ENCODE measurements around the gene PPP1R27.
A peak's percentile ranks its signal among the peaks of the same experiment; 100 is the strongest.

Gene PPP1R27

DNA sequence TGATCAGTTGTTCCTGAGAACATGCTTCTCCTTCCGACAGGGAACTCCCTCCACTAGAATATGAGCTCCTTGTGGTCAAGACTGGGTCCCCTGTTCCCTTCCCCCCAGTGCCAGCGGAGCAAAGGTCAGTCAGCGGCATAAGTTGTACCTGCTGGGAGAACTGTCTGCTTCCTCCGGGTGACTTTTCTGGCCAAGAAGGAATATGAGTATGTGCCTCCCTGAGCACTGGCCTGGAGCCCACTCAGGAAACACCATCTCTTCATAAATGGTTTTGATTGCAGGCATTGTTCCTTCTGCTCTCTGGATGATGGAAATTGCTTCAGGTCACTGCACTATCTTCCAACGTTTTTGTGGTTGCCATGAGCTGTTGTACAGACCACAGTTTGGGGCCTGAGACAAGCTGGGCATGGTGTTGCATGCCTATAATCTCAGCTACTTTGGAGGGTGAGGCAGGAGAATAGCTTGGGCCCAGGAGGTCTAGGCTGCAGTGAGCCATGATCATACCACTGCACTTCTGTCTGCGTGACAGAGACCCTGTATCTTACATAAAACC, 28.3 kb upstream of the PPP1R27 start:
- no peak for DNase-seq (ENCODE audit: low read depth)
- TF ChIP-seq, protein P1, sequence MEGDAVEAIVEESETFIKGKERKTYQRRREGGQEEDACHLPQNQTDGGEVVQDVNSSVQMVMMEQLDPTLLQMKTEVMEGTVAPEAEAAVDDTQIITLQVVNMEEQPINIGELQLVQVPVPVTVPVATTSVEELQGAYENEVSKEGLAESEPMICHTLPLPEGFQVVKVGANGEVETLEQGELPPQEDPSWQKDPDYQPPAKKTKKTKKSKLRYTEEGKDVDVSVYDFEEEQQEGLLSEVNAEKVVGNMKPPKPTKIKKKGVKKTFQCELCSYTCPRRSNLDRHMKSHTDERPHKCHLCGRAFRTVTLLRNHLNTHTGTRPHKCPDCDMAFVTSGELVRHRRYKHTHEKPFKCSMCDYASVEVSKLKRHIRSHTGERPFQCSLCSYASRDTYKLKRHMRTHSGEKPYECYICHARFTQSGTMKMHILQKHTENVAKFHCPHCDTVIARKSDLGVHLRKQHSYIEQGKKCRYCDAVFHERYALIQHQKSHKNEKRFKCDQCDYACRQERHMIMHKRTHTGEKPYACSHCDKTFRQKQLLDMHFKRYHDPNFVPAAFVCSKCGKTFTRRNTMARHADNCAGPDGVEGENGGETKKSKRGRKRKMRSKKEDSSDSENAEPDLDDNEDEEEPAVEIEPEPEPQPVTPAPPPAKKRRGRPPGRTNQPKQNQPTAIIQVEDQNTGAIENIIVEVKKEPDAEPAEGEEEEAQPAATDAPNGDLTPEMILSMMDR (conservative IDR thresholded peaks at IDR 0.05; ENCODE audit: control insufficient read depth, insufficient read depth, low read depth, low read length), result no peak

DNA sequence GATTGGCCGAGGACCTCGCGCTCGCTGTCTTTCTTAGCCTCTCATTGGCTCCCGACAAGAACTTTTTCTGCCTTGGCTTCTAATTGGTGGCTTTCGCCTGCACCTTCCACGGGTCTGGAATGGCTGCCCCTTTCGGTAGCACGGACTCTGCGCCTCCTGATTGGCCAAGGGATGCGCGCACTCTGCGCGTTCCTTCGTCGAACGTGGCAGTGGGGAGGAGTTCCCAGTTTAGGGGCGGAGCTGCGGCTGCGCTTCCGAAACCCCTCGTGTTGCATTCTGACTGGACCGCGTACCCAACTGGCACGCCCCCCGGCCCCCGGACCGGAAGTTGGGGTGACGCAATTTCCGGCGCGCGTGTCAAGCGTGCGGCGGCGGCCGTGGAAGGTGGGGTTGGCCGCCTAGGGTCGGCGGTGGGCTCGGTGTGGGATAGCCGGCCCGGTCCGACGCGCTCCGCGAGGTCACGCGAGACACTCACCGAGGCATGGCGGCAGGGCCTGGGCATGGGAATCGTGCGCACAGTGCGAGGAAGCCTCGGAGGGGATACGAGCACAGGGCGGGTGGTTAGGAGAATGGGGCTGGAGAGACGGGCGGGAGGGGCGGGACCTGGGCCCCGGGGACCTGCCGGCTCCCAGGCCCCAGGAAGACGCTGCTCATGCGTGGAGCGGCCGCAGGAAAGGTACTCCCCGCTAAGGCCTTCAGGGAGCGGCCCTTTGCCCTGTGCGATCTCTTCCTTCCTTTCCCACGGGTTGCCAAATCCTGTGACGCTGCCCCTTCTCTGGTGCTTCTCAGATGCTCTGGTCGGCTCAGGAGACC, 26.1 kb upstream of the PPP1R27 start:
- TF ChIP-seq, protein P1 (conservative IDR thresholded peaks at IDR 0.05; ENCODE audit: control insufficient read depth, insufficient read depth, low read depth, low read length), result no peak
- DNase-seq (ENCODE audit: low read depth), result peak; percentile 100
- H3K4me3 ChIP-seq (ENCODE audit: control insufficient read depth, low read depth, low read length), result peak overlapping the region; percentile 70

More for the DNA sequence above, 28.3 kb upstream of the PPP1R27 start:
- H3K4me3 ChIP-seq (ENCODE audit: control insufficient read depth, low read depth, low read length), result no peak overlapping the region

DNA sequence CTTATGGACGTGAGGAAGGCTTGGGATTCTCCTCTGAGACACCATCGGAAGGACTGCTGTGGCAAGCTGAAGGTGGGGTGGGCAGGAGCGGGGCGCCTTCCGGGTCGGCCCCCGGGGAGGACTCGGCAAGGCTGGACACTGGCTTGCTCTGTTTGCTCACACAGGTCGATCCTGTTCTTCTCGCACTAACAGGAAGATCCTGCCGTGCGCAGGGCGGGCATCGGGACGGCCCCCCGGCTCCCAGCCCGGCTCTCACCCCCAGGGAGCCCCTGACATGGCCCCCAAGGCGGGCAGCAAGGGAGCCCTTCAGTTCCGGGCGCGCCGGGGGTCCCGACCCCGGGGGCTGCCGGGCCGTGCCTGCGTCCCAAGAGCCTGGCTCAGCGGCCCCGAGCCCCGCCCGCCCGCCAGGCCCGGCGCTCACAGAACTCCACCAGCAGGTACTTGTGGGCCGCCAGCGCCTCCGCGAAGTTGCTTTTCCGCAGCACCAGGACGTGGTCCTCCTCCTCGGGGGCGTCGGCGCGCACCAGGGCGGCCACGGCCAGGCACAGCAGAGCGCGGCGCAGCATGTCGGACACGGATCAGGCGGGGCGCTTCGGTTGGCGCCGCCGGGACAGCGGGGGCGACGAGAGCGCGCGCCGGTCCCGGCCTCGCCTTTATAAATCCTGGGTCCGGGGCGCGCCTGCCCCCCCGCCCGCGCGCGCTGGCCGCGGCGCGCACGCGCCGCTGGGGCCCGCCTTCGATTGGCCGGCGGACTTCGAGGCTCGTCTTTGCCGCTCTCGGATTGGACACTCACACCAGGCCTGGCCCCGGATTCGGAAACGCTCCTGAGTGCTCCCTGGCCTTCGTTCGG, 25.3 kb upstream of the PPP1R27 start, which contains the start of gene P4HB:
Gene P4HB (minus strand): TSS at position 630 of the 850 bp plus-strand sequence. CDS start 64 bp downstream, at position 566.
- H3K4me3 ChIP-seq (ENCODE audit: control insufficient read depth, low read depth, low read length), result peak within 1 kb of the TSS; percentile 92
- no peak for DNase-seq (ENCODE audit: low read depth)
- TF ChIP-seq, protein P1 (conservative IDR thresholded peaks at IDR 0.05; ENCODE audit: control insufficient read depth, insufficient read depth, low read depth, low read length), result no peak

DNA sequence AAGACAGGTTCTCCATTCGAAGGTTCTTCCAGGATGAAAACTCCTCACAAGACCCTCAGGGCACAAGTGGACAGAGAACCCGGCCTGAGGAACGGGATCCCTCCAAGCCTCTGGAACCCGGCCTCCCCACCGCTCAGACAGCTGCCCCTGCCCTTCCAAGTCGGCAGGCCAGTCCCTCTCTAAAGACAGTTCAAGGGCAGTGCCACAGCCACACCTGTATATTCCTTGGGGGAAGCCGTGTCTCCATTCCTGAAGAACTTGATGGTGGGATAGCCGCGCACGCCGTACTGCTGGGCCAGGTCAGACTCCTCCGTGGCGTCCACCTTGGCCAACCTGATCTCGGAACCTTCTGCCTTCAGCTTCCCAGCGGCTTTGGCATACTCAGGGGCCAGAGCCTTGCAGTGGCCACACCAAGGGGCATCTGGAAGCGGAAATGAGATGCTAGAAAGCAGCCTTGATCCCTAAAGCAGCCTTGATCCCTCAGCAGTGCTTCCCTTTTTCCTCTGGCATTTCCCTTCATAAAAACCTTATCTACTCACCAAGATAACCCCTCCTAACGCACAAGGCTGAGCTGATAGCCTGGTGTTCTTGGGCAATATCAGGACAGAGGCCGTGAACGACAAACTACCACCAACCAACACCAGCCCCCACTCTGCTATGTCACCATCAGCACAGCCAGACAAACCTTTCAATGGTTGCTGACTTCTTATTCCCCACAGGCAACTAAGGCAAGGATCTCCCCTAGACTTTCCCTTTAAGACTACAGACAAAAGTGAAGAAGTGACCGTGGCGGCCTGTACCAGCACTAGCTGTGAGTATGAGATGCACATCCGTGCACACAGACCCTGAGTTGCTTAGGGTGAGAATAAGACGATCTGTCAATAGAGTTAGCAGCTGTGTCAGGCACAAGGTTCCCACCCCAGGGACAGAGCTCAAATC, 24.4 kb upstream of the PPP1R27 start:
- DNase-seq (ENCODE audit: low read depth), result peak; percentile 30
- H3K4me3 ChIP-seq (ENCODE audit: control insufficient read depth, low read depth, low read length), result peak overlapping the region; percentile 92
- TF ChIP-seq, protein P1 (conservative IDR thresholded peaks at IDR 0.05; ENCODE audit: control insufficient read depth, insufficient read depth, low read depth, low read length), result no peak

DNA sequence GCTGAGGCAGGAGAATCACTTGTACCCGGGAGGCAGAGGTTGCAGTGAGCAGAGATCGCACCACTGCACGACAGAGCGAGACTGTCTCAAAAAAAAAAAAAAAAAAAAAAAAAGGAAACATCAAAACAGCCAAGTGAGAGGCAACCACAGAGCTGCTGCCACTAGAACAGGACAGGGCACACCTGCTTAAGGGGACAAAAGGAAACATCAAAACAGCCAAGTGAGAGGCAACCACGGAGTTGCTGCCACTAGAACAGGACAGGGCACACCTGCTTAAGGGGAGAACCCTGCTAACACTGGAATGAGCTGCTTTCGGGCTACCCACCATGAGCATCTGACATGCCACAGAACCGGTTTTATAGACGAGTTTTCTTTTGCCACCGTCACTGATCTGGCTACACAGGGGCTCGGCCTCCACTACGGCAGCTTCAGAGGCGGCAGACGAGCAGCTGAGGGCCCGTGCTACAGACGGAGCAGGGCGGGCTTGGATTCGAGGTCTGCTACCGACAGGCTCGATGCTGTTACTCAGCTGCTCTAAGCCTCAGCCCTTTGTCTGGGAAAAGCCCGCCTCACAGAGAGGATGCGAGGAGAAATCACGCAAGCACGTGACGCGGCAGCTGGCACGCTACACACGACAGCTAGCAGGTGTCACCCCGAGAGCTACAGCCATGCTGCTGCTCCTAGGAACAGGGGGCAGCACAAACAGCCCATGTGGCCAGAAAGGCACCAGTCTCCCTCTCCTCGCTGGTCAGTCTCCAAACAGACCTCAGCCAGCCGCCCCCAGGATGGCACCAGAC, 23.5 kb upstream of the PPP1R27 start:
- TF ChIP-seq, protein P1 (conservative IDR thresholded peaks at IDR 0.05; ENCODE audit: control insufficient read depth, insufficient read depth, low read depth, low read length), result no peak
- peak overlapping the region; percentile 92 for H3K4me3 ChIP-seq (ENCODE audit: control insufficient read depth, low read depth, low read length)
- peak; percentile 49 for DNase-seq (ENCODE audit: low read depth)

Measured in fibroblast of mammary gland (primary cell).